GM18526 (cell line): ENCODE measurements around the gene LHPP.

Experiments used
- POLR2A ChIP-seq: IDR thresholded peaks from 3 replicates; pipeline ENCODE4 v1.6.1; 2011; ENCODE audit not compliant: insufficient read length; ENCODE audit errors: extremely low read depth

LHPP gene

DNA sequence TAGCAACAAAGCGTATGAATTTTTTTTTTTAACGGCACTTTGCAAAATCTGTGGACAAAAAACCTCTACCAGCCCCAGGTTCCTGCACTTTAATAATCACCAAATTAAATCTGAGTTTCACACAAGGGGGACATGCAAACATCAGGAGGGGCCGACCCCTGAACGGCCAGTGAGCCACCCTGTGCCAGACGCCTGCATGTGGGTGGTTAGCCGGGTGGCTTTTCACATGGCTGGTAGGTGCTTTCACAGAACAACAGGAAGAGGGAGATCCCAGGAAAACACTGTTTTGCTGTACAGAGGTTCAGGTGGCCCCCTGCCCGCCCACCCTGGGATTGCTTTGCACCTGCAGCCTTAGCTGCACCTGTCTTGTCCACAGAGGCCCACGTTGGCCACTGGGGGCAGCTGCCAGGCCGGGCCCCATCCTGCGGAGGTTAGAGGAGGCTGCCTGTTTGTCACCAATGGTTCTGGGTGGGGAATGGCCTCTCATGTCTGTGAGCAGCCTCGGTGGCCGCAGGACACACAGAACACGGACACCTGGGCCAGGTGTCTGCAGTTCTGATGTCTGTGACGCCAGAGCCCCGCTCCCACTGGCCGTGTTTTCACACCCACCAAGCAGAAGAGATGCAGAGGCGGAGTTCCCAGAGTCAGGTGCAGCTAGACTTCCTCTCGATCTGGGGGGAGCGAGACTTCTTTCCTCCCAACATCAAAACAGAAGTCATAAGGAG is 174.8 kb downstream of the LHPP start:
- no peak for TF ChIP-seq POLR2A

DNA sequence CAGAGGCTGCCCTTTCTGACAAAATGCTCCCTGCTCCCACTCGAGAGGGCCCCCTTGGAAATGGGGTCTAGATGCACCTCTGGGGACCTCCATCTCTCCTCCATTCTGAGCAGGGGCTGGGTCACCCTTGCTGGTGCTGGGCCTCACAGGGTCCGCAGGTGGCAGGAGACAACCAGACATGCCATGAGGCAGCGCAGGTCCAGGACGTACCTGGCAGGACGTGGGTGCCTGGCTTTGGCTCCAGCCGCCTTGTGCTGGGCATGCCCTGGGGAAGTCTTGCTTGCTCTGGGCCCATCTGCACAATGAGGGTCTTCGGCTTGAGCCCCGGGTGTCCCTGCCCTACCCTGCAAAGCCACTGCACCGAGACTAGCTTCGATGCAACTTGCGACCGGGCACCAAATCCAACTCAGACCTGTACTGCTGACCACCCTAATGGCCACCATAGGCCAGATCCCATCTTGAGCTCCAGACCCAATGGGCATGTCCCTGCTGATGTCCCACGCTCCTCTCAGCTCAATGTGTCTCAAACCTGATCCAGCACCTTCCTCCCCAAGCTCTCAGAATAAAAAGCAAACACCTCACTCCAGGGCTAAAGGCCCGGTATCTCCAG is 175.6 kb downstream of the LHPP start:
- no peak for TF ChIP-seq POLR2A

DNA sequence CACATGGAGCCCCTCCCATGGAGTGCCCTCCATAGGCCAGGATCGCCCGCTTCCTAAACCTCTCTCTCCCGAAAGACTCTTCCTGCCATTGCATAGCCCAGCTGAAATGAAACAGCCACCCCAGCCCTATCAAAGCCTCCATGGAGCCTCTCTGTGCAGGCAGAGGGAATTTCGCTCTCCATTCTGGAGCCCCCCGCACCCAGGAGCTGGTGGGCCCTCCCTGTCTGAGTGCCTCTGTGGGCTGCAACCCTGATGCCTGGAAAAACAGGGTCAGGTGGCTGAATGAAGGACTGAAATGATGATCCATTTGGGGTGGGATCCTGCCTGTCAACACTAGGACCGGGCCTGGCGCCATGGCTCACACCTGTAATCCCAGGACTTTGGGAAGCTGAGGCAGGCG is 176.1 kb downstream of the LHPP start:
- TF ChIP-seq POLR2A: no peak

DNA sequence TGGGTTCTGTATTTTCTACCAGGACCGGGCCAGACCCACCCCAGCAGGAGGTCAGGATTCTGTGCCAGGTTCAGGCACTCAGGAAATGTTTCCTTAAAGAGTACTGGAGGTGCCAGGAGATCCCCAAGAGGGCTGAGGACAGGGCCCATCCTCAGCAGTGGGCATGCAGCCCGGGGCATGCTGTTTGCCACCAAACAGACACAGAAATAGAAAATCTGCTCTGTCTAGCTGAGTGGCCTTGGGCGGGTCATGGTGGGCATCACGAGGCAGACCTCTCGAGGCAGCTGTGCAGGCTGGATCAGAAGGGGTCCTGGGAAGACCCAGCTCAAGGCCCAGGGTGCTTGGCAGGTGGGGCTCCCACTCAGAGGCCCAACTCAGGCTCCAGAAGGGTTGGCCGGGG is 177.6 kb downstream of the LHPP start:
- no peak for TF ChIP-seq POLR2A

DNA sequence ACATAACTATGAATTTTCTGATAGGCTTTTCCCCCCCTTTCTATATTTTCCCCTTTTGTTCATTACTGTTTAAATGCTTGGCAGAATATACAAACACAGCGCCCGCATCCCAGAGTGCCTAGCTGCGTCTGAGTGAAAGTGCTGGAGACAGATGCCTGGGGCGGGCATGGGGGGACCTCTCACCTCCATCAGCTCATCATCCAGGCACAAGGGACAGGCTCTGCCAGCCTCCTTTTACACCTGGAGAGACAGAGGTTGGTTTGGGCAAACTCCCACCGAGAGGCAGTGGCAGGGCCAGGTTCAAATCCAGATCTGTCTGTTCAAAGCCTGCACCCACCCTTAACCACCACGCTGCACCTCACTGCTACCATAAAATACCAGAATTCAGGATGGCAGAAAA is 178.0 kb downstream of the LHPP start:
- TF ChIP-seq POLR2A: no peak

DNA sequence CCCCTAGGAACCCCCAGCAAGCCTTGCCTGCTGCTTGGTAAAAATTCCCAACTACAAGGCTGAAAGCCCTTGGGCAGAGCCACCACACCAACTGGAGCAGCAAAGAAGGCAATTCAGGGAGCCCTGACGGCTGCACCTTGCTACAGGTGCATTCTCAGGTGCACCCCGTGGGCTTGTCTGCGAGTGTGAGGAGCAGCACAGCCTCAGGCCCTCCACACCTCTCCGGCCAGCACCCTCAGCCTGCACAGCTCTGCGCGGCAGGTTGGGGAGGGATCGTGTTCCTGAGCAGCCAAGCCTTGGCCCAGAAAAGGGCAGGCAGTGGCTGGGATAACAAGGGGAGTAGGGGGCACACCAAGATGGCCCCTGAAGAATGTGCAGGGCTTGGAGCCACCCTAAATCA is 178.4 kb downstream of the LHPP start:
- TF ChIP-seq POLR2A: no peak

DNA sequence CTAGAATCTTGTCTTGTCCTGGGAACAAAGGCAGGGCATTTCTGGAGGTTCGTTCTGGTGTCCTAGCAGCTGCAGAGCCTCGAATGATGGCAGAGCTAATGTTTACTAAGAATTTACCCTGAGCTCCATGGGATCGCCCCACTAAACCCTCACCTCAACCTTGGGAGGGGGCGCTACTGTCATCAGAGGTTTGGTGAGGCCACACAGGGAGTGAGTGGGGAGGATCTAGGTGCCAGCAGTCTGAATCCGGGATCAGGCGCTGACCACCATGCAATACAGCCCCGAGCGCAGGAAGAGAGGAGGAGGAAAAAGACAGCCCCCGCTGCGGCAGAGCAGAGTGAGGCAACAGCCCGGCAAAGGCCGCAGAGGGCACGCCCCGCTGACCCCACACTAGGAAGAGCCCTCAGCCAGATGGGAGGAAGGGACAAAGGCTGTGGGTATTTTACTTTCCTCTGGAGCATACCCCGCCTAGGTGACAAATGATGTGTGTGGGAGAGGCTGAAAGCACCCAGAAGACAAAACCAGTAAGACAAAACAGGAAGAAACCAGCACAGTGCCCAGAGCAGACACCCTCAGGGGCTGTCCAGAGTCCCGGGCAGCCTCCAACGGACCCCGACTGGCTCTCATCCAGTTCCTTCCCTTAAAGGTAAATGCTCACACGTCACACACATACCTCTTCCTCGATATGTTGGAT is 179.1 kb downstream of the LHPP start:
- no peak for TF ChIP-seq POLR2A

DNA sequence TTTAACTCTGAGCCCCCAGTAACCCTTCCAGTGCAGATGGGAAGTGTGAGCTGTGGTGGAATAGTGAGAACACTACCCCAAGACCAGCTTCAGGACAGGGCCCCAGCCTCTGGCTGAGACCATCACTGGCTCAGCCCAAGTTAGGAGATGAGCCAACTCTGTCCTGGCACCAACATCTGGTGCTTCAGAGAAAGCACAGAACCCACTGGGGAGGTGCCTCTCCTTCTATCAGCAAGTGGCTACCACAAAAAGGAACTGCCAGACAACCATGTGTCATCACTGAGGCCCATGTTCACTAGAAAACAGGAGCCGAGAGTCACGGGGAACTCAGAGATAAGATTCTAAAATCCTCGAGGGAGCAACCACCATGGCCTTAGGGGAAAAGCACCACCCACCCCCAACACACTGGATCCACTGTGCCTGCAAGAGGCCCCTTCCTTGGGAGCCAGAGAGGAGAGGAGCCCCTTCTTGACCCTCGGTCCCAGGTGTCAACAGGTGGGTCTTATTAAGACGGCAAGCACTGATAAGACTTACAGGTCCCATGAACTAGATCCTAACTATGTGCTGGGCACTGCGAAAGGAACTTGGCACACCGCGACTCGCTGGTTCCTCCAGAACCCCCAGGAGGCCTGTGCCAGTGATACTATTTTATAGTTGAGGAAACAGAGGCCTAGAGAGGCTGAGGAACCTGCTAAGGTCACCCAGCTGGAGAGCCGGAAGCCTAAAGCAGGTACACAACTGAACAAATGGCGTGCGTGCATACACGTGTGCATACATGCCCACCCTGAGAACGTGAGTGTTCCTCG is 179.9 kb downstream of the LHPP start:
- no peak for TF ChIP-seq POLR2A

DNA sequence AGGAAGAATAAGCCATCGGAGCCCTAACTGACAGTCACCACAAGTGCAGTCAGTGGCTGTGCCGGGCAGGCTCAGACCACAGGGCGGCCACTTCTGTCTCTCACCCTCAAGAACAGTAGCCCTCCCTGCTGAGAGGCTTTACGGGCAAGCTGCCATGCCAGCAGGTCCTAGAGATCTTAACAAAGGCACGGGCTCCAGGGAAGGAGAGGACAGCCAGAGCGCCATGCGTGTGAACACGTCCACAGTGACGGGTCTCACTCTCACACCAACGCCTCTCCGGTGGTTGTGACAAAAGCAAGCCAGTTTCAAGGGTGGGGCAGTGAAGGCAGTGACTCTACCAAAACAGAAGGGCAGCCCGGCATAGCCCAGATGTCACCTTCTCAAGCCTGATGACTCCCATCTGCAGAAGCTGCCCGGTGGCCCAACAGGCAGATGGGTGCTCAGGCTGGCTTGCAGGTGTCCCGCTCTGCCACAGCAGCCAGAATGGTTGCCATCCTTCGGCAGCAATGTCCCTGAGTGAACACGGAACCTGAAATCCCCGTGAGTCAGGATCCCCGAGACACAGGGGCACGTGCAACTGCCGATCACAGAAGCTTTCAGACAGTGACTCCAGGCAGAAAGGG is 180.6 kb downstream of the LHPP start:
- no peak for TF ChIP-seq POLR2A

DNA sequence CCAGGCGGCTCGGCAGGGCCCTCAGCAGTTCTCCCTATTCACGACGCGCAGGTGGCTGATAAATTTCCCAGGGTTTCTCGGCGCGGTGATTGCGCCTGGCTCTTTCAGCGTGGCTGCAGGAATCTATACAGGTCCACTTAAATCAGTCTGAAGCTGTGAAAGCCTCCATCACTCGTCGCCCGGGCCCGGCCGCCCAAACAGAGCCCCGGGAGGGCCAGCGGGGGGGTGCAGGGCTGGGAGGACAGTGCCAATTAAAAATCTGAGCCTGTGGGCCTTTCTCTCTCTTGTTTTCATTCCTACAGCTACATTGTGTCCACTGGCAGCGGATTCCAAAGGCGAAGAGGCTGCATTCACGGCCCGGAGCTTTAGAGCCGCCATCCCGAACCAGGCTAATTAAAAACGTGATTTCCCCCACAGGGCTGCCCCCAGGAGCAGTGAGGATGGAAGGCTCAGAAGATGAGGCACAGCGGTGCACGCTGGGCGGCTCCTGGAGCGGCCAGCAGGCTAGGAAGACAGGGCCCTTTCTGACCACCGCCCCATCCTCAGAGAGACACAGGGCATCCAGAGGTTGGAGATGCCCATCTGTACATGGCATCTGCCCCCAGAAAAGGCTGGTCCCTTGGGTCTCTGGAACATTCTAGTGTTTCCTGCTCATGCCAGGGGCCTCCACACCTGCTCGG is 181.8 kb downstream of the LHPP start:
- TF ChIP-seq POLR2A: no peak

DNA sequence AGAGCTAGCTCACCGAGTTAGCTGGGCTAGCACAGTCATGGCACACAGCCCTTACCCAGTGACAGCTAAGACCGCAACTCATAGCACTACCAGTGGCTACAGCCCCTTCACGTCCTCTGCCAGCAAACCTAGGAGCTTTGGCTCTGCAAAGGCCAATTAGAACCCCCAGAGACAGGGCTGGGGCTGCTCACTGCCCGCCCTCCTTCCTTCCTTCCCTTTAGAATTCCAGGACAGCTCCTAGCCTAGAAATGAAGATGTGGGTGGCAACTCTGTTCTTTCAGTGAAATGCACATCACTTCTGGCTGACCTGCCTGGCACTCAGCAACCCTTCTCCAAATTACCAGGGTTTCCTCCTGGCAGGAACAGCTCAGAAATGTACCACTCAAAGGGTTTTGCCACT is 182.6 kb downstream of the LHPP start:
- TF ChIP-seq POLR2A: no peak

DNA sequence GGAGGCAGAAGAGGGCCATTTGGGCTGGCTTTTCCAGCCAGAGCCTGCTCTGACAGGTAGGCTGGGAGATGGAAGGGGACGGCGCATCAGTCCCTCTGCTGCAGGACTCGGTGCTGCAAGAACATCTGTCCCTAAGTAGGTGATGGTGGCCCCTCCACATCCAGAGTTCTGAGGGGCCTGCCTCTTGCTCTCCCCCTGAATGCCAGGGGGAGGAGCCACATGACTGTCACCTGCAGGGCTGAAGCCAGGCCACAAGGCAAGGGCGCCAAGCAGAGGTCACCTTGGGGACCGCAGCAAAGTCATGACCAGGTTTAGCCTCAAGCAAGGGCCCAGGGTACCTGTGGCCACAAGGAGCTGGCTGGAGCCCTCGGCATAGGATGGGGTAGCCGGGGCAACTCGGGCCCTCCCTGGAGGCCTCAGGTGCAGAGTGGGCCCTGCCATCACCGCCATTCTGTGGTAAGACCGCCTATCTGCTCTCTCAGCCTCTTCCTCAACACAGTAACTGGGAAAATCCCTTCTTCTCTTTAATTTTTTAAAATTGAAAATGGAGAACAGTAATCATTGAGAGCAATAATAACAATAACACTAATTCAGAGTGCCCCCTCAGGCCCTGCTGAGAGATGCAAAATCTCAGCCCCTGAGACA is 183.3 kb downstream of the LHPP start:
- TF ChIP-seq POLR2A: no peak

DNA sequence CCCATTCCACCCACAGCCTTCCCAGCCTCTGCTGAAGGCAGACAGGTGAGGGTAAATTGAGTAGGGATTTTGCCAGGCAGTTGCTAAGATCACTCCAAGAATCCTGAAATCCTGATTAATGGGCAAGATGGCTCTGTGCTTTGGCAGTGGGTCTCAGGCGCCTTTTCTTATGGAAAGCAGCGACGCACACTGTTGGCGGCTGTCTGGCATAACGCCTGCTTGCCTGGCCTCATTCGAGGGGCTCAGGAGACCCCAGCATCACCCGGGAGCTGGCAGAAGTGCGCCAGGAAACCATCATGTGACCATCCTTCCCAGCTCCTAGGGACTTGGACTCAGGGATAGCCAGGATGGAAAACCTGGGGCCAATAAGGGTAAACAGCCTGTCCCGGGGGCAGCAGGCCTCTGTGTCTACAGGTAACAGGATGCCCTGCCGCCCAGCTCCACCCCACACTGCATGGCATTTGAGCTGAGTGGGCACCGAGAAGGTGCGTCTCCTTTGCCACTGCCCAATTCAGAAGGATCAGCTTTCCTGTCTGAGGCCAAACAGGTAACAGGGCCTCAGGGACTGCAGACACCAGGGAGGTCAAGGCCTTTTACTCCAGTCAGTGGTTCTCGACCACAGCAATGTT is 184.0 kb downstream of the LHPP start:
- no peak for TF ChIP-seq POLR2A

DNA sequence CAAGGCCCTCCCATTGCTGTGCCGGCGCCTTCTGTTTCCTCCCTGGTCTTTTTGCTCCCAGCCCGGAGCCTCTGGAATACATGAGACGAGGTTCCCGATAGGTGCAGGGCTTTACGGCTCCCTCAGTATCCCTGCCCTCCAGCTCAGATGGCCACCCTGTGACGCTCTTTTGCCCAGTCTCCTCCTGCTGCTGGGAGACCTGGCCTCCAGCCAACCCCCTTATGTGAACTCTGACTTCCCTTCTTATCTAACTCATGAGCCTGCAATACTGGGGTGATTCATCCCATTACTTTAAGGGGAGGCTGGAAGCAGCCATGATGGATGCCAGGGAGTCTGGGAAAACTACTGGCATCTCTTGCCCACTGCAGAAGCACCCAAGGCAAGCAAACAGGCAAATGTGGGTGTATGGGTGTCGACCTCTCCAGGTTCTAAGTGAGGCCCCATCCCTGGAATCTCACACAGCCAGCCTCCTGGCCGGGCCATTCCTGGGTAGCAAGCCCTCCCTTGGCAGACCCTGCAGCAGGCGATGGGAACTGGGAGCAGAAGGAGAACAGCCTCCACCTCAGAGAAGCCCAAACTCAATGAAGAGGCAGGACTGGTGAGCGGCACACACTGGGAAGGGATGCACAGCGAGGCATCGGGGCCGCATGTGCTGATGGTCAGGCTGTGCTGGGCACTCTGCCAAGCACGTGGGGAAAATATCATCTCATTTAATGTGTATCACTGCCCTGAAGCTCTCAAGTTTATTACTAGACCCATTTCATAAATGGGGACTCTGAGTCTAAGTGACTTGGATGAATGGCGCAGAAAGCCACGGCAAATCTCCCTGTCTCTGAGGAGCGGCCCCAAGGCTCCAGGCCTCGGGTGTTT is 185.1 kb downstream of the LHPP start:
- no peak for TF ChIP-seq POLR2A
